Esophagus (tissue), 2 donors: Measurements from ENCODE around the gene CAPRIN2. TPM values are rescaled to one million over a fixed set of nuclear protein-coding genes. Genes with fewer than 3 reads are reported as not detected.

Experiments
- H3K27ac ChIP-seq, 2 donors: one replicate each; pipeline ENCODE4 v1.5.1; 2013; ENCODE audit warnings: low read depth in 2 of 2, mild to moderate bottlenecking in 2 of 2, inconsistent platforms in 1 of 2, low read length in 1 of 2, moderate library complexity in 1 of 2
- H3K27me3 ChIP-seq, 2 donors: one replicate each; pipeline ENCODE4 v1.6.1; 2013; ENCODE audit warnings: low read length in 2 of 2, control low read depth in 1 of 2, mild to moderate bottlenecking in 1 of 2; ENCODE audit not compliant: insufficient read depth in 2 of 2, control insufficient read depth in 1 of 2
- H3K36me3 ChIP-seq, 2 donors: one replicate each; pipeline ENCODE4 v1.6.1; 2013; ENCODE audit warnings: low read length in 1 of 2; ENCODE audit not compliant: control insufficient read depth in 2 of 2, insufficient read depth in 2 of 2
- H3K4me1 ChIP-seq, 2 donors: one replicate each; pipeline ENCODE4 v1.6.1; 2013; ENCODE audit warnings: low read length in 1 of 2; ENCODE audit not compliant: control insufficient read depth in 2 of 2, insufficient read depth in 2 of 2
- H3K4me3 ChIP-seq, 2 donors: one replicate each; pipeline ENCODE4 v1.5.1; 2013; ENCODE audit warnings: low read length in 2 of 2, mild to moderate bottlenecking in 2 of 2, low read depth in 1 of 2, moderate library complexity in 1 of 2
- H3K9me3 ChIP-seq, 2 donors: one replicate each; pipeline ENCODE4 v1.6.1; 2013; ENCODE audit warnings: mild to moderate bottlenecking in 2 of 2, low read depth in 1 of 2, low read length in 1 of 2, moderate library complexity in 1 of 2; ENCODE audit not compliant: control insufficient read depth in 2 of 2, insufficient read depth in 1 of 2
- WGBS, 2 donors: extraction: QIAGEN DNeasy Blood & Tissue Kit; methylation state at CpG; one replicate each; pipeline ENCODE4 v1.1.7; 2013; 5-methylcytosine and 5-hydroxymethylcytosine counted together
- polyA plus RNA-seq, 2 donors: library from polyadenylated mRNA; stranded (reverse); fragments of 200-250 nt; gene quantifications; one replicate each; pipeline ENCODE4 v1.2.3, GENCODE V29; 2013
- donor health status: healthy with polysubstance abuse.
- donor health status: Bipolar disorder and iron deficiency.

CAPRIN2 gene
- polyA plus RNA-seq, 2 donors, result 6.0 to 11.0 TPM

DNA sequence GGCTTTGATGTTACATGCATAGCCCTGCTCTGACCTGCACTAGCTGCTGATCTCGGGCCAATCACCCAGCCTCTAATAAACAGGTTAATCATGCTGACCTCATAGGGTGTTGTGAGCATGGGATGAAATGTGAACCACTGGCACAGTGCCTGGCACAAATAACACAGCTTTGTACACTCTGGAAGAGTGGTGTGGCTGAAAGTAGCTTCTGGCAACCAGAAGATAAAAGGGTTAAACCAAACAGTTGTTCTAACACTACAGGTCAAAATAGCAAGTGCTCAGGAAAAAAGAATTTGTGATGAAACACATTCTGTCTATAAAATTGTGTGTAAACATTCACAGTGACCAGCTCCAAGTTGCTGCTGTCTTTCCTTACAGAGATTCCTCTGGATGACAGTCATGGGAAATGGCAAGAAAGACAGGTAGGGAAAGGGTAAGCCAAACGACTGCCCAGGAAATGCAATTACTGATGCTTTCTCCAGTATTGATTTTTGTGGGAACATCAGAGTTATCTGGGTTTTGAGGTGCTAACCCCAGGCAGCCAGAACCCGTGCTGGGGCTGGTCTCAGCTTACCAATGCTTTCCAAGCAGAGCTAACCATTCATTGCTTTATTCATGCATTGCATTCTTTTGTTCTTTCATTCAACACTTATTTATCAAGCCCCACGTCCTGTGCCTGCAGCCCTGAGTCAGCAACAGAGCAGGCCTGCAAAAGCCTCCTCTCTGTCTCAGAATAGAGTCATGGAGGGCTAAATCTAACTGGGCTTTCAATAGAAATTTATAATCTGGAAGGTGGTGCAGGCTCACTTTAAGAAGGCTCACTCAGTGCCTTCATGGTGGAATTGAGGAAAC lies 38.1 kb upstream of the CAPRIN2 start:
- H3K9me3 ChIP-seq, result no peaks in the 10 kb centered on the region
- H3K4me3 ChIP-seq, result no peak overlapping the region
- no peaks in the 10 kb centered on the region for H3K36me3 ChIP-seq
- peaks cover 4% of the 10 kb centered on the region in 2 donors for H3K4me1 ChIP-seq
- no peaks in the 10 kb centered on the region for H3K27me3 ChIP-seq
- 26 to 28% methylated on average over 4 of the region's 4 CpGs for WGBS, 2 donors
- peak overlapping the region in 1 of 2 donors; percentile 25 for H3K27ac ChIP-seq

DNA sequence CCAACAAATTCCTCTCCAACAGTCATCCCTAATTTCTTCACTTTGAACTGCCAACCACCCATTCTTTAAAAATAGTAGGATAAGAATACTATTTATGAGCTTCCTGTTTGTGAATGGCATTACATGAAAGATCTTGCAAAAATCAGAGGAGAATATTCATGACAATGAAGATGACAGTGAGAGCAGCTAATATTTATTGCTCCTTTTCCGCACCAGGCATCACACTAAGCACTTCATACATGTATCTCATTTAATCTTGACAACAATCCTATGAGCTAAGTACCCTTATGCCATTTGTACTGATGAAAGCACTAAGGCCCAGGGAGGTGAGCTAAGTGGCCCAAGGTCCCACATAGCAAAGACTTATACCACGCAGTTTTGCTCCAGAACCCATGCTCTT lies 37.3 kb upstream of the CAPRIN2 start:
- Histone ChIP-seq H3K9me3 (no peaks in the 10 kb centered on the region), H3K27me3 (no peaks in the 10 kb centered on the region), H3K36me3 (no peaks in the 10 kb centered on the region), H3K4me1 (peaks cover 4% of the 10 kb centered on the region in 2 donors), H3K4me3 (no peak overlapping the region), H3K27ac (peak overlapping the region in 1 of 2 donors; percentile 27)
- WGBS, 2 donors, result 88 to 95% methylated on average over 2 of the region's 2 CpGs

DNA sequence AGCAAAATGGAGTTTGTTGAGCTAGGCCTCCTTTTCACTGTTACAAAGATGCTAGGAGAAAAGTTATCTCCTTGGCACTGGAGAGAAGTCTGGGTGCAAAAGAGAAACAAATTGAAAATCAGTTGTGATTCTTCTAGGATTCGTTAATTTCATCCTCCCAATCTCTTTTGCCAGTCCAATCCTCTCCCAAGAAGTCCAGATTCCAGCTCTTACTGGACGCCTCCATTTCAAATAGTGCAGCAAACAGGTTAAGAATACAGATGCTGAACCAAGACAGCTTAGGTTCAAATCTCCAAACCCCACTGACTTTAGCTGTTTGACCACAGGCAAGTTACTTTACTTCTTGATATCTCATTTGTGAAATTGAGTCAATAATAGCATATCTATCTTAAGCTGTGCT lies 34.0 kb upstream of the CAPRIN2 start:
- H3K4me1 ChIP-seq, result no peaks in the 10 kb centered on the region
- no peak overlapping the region for H3K4me3 ChIP-seq
- H3K36me3 ChIP-seq, result no peaks in the 10 kb centered on the region
- 80 to 84% methylated on average over 2 of the region's 2 CpGs for WGBS, 2 donors
- H3K27ac ChIP-seq, result no peak overlapping the region
- H3K27me3 ChIP-seq, result no peaks in the 10 kb centered on the region
- H3K9me3 ChIP-seq, result no peaks in the 10 kb centered on the region

DNA sequence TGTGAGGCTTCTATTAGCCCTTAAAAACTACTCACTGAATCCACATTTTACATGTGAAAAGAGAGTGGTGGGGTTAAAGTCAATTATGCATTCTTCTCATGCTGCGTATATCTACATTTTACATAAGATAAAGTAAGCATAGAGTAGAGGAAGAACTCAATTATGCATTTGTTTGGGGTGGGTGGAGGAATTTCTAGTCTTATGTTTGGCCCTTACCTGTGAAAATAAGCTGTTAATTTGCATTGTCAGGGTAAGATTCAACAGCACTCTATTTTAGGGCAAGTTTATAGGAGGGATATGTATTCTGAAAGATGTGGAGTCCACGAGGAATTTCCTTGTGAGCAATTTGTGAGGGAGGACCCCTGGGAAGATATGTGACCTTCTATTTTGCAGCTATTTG lies 30.9 kb upstream of the CAPRIN2 start:
- H3K9me3 ChIP-seq, result no peaks in the 10 kb centered on the region
- WGBS, 2 donors, result 77 to 84% methylated on average over 2 of the region's 2 CpGs
- no peak overlapping the region for H3K4me3 ChIP-seq
- H3K36me3 ChIP-seq, result no peaks in the 10 kb centered on the region
- H3K27ac ChIP-seq, result no peak overlapping the region
- H3K4me1 ChIP-seq, result no peaks in the 10 kb centered on the region
- no peaks in the 10 kb centered on the region for H3K27me3 ChIP-seq

DNA sequence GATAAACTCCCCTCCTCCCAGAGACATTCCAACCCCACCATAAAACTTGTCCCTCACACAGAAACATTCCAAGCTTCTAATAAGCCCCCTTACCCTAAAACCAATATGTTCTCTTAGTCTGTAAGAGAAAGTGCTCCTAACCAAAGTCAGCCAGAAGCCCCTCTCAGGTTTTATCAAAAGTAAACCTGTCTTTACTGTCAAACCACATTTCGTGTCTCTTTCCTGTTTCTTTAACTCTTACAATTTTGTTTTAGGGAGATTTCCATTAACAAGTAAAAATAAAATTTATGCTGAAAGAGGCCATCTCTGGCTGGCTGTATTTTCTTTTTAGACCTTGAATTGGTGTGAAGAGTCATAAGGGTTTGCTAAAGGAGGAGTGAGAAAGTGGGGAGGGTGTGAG lies 29.8 kb upstream of the CAPRIN2 start:
- Histone ChIP-seq H3K36me3 (no peaks in the 10 kb centered on the region), H3K9me3 (no peaks in the 10 kb centered on the region), H3K4me1 (no peaks in the 10 kb centered on the region), H3K27me3 (no peaks in the 10 kb centered on the region), H3K4me3 (no peak overlapping the region), H3K27ac (no peak overlapping the region)
- 91 to 92% methylated on average over 1 of the region's 1 CpG for WGBS, 2 donors

DNA sequence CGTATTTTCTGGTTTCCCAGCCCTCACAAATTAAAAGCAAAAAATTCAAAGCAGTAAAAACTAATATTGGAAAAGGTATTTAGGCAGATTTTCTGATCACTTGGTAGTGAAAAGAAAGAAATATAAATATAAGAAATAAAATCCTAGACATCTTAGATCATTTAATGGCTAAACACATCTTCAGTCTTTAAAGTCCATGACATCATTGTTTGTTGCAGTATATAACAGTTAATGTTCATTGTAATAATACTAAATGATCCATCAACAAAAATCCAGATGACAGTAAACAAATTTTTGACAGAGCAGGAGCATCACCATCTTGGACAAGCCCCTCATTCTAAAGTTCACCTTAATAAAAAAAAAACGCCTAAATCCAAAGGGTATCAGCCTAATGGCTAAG lies 29.2 kb upstream of the CAPRIN2 start:
- Histone ChIP-seq H3K4me3 (no peak overlapping the region), H3K4me1 (no peaks in the 10 kb centered on the region), H3K27ac (no peak overlapping the region), H3K36me3 (no peaks in the 10 kb centered on the region), H3K9me3 (no peaks in the 10 kb centered on the region), H3K27me3 (no peaks in the 10 kb centered on the region)
- WGBS, 2 donors, result 73 to 74% methylated on average over 2 of the region's 2 CpGs

DNA sequence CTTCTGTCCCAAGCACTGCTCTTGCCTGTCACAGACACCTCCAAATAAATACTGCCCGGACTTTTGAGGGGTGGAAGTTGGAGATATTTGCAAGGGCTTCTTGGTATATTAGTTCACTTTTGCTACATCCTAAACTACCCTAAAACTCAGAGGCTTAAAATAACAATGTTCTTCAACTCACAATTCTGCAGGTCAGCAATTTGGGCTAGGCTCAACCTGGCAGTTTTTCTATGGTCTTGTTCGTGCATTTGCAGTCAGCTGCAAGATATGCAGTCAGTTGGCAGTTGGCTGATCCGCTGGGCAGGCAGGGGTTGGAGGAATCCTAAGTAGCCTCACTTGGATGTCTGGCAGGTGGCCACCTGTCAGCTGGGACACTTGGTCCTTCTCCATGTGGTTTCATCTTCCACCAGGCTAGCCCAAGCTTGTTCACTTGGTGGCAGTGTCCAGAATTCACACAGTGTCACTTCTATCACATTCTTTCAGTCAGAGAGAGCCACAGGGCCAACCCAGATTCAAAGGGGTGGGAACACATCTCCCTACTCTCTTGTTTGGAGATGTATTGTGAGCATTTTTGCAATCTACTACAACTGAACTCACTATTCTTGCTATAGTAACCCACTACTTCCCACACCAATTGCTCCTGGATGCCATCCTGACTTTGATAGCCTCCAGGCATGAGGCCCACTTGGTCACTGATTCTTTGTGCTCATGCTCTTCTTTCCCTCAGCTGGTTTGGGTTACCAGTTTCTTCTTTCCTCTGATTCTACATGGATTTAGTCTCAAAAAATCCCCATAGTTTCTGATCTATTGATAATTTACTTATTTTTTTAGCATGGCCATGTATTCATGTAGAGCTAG lies 27.8 kb upstream of the CAPRIN2 start:
- Histone ChIP-seq H3K9me3 (no peaks in the 10 kb centered on the region), H3K27me3 (no peaks in the 10 kb centered on the region), H3K36me3 (no peaks in the 10 kb centered on the region), H3K4me3 (no peak overlapping the region), H3K4me1 (no peaks in the 10 kb centered on the region), H3K27ac (no peak overlapping the region)
- 70 to 73% methylated on average over 3 of the region's 3 CpGs for WGBS, 2 donors

DNA sequence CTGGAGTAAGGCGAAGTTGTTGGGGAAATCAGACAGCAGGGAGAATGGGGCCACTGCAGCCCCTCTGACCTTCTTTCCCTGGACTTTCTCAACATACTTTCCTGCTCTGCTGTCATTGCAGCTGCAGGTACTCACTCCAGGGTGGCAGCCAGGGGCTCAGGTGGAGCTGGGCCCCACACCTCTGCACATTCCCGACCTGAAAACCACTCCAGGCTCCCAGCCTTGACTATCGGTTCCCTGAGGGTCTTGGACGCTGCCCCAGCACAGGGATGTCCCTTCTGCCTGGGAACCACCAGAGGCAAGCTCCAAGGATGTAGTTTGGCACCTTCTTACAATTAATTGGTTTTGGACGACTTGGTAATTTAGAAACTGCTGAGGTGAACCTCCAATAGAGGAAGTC lies 24.8 kb upstream of the CAPRIN2 start:
- no peaks in the 10 kb centered on the region for H3K27me3 ChIP-seq
- H3K4me3 ChIP-seq, result no peak overlapping the region
- no peaks in the 10 kb centered on the region for H3K4me1 ChIP-seq
- no peaks in the 10 kb centered on the region for H3K9me3 ChIP-seq
- WGBS, 2 donors, result 86 to 89% methylated on average over 5 of the region's 5 CpGs
- no peak overlapping the region for H3K27ac ChIP-seq
- no peaks in the 10 kb centered on the region for H3K36me3 ChIP-seq

DNA sequence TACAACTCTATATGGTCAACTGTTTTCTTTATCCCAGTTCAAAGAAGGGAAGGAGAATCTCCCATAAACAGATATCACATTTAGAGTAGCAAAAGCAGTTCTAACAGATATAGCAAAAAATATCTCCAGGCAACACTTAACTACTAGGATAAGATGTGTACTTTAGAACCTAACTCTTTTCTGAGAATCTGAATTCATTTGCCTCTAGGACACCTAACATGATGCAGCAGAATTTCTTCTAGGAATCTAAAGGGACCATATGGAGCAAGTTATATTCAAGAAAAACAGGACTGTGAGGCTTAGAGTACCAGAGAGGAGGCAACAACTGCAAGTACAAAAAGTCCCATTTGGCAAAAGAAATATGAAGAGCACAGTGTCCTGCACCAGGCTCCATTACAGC lies 24.4 kb upstream of the CAPRIN2 start:
- Histone ChIP-seq H3K36me3 (no peaks in the 10 kb centered on the region), H3K27me3 (no peaks in the 10 kb centered on the region), H3K27ac (no peak overlapping the region)

More for the DNA sequence above, 24.4 kb upstream of the CAPRIN2 start:
- Histone ChIP-seq H3K9me3 (no peaks in the 10 kb centered on the region), H3K4me1 (no peaks in the 10 kb centered on the region), H3K4me3 (no peak overlapping the region)
